Activated CD8-positive, alpha-beta memory T cell treated with anti-CD3 and anti-CD28 coated beads for 24 hours (primary cell): Measurements from ENCODE around the gene N4BP2L2.

ENCODE experiments used
- DNase-seq: peaks from one replicate; pipeline ENCODE4 v3.0.0-alpha.2; 2020

Gene N4BP2L2

GRCh38 chr13:32456591-32456990 lies 82.0 kb downstream of the N4BP2L2 start:
- no peak for DNase-seq

GRCh38 chr13:32455594-32455903 lies 83.0 kb downstream of the N4BP2L2 start:
- no peak for DNase-seq

GRCh38 chr13:32454886-32455593 lies 83.6 kb downstream of the N4BP2L2 start:
- no peak for DNase-seq

- no peak for DNase-seq
Observed at GRCh38 chr13:32453981-32454380, 84.6 kb downstream of the N4BP2L2 start.

- DNase-seq, result no peak
Observed at GRCh38 chr13:32448972-32449371, 89.6 kb downstream of the N4BP2L2 start.

GRCh38 chr13:32447894-32448623 lies 90.5 kb downstream of the N4BP2L2 start:
- no peak for DNase-seq

GRCh38 chr13:32446773-32447465 lies 91.7 kb downstream of the N4BP2L2 start:
- DNase-seq, result no peak

GRCh38 chr13:32446220-32446619 lies 92.4 kb downstream of the N4BP2L2 start:
- DNase-seq, result no peak

GRCh38 chr13:32445461-32445860 lies 93.1 kb downstream of the N4BP2L2 start:
- DNase-seq, result no peak

GRCh38 chr13:32443111-32443510 lies 95.5 kb downstream of the N4BP2L2 start:
- no peak for DNase-seq

GRCh38 chr13:32438871-32439270 lies 99.7 kb downstream of the N4BP2L2 start:
- no peak for DNase-seq

- no peak for DNase-seq
Observed at GRCh38 chr13:32432856-32433255, 105.7 kb downstream of the N4BP2L2 start.

- no peak for DNase-seq
Observed at GRCh38 chr13:32431361-32431760, 107.2 kb downstream of the N4BP2L2 start.

- DNase-seq, result no peak
Observed at GRCh38 chr13:32430018-32430747, 108.4 kb downstream of the N4BP2L2 start.

- DNase-seq, result no peak
Observed at GRCh38 chr13:32429433-32429909, 109.1 kb downstream of the N4BP2L2 start.

GRCh38 chr13:32428581-32429432 lies 109.8 kb downstream of the N4BP2L2 start:
- no peak for DNase-seq

GRCh38 chr13:32427852-32428580 lies 110.6 kb downstream of the N4BP2L2 start, which contains the start of gene N4BP2L1:
N4BP2L1 (minus strand) TSS chr13:32428130; CDS start chr13:32428082, 48 bp downstream.
- DNase-seq, result peak; percentile 92

- DNase-seq, result peak; percentile 85
Observed at GRCh38 chr13:32426990-32427851, 111.4 kb downstream of the N4BP2L2 start.

- DNase-seq, result peak; percentile 78
Observed at GRCh38 chr13:32426191-32426989, 112.2 kb downstream of the N4BP2L2 start.
